Stimulated activated naive B cell treated with anti-CD40 and anti-IgM and Interleukin-4, amounts not matched to agents 10 μg/mL and 1 μg/mL and 100 μg/mL, for 72 hours (primary cell): ENCODE measurements around the gene DCAKD.

Experiments used
- ATAC-seq, 2 donors: fragments of 150-1000 bp; cut with Tn5 transposase; replicated peaks; 2 replicates each; pipeline ENCODE4 v1.10.0; 2021; ENCODE audit warnings: moderate library complexity in 1 of 2
- DNase-seq: peaks from one replicate; pipeline ENCODE4 v3.0.0; 2021
- H3K27ac Mint-ChIP-seq: one replicate; pipeline ENCODE4 v1.8.0; 2022; ENCODE audit warnings: mild to moderate bottlenecking, mixed read lengths
- H3K27me3 Mint-ChIP-seq, 2 donors: one replicate each; pipeline ENCODE4 v1.8.0; 2022; ENCODE audit warnings: mixed read lengths in 2 of 2
- H3K36me3 Mint-ChIP-seq, 2 donors: one replicate each; pipeline ENCODE4 v1.8.0; 2022; ENCODE audit warnings: mixed read lengths in 2 of 2, mild to moderate bottlenecking in 1 of 2
- H3K4me1 Mint-ChIP-seq, 2 donors: one replicate each; pipeline ENCODE4 v1.8.0; 2022; ENCODE audit warnings: mixed read lengths in 2 of 2, mild to moderate bottlenecking in 1 of 2
- H3K4me3 Mint-ChIP-seq, 2 donors: one replicate each; pipeline ENCODE4 v1.8.0; 2022; ENCODE audit warnings: mild to moderate bottlenecking in 2 of 2, mixed read lengths in 2 of 2, moderate library complexity in 1 of 2
- H3K9me3 Mint-ChIP-seq, 2 donors: one replicate each; pipeline ENCODE4 v1.8.0; 2022; ENCODE audit warnings: mixed read lengths in 2 of 2, mild to moderate bottlenecking in 1 of 2

The DCAKD gene

GRCh38 chr17:44990994-44991393 lies 60.4 kb downstream of the DCAKD start:
- Mint-ChIP-seq H3K27ac (no peak overlapping the region), H3K9me3 (no peaks in the 10 kb centered on the region), H3K4me1 (peaks cover 2 to 18% of the 10 kb centered on the region in 2 donors), H3K36me3 (no peaks in the 10 kb centered on the region), H3K4me3 (no peak overlapping the region), H3K27me3 (peaks cover 78 to 80% of the 10 kb centered on the region in 2 donors)
- ATAC-seq = no peak
- DNase-seq = no peak

- no peak overlapping the region for H3K4me3 Mint-ChIP-seq
- ATAC-seq = no peak
- H3K27me3 Mint-ChIP-seq = peaks cover 69 to 73% of the 10 kb centered on the region in 2 donors
- no peaks in the 10 kb centered on the region for H3K36me3 Mint-ChIP-seq
- H3K9me3 Mint-ChIP-seq = peaks cover 0 to 4% of the 10 kb centered on the region in 2 donors
- DNase-seq = no peak
- H3K27ac Mint-ChIP-seq = no peak overlapping the region
- peaks cover 2 to 18% of the 10 kb centered on the region in 2 donors for H3K4me1 Mint-ChIP-seq
Measured at GRCh38 chr17:44989552-44990138, 61.8 kb downstream of the DCAKD start.

GRCh38 chr17:44988044-44988942 lies 63.1 kb downstream of the DCAKD start:
- Mint-ChIP-seq H3K27me3 (peaks cover 55 to 60% of the 10 kb centered on the region in 2 donors), H3K4me3 (no peak overlapping the region), H3K4me1 (peaks cover 2 to 18% of the 10 kb centered on the region in 2 donors), H3K27ac (no peak overlapping the region), H3K9me3 (peaks cover 0 to 4% of the 10 kb centered on the region in 2 donors), H3K36me3 (no peaks in the 10 kb centered on the region)
- no peak for ATAC-seq
- DNase-seq = no peak

- Mint-ChIP-seq H3K9me3 (peaks cover 0 to 4% of the 10 kb centered on the region in 2 donors), H3K27ac (no peak overlapping the region)
Measured at GRCh38 chr17:44983563-44983962, 67.9 kb downstream of the DCAKD start.

GRCh38 chr17:44982113-44982702 lies 69.2 kb downstream of the DCAKD start:
- no peak for ATAC-seq
- peaks cover 0 to 4% of the 10 kb centered on the region in 2 donors for H3K9me3 Mint-ChIP-seq
- H3K36me3 Mint-ChIP-seq = no peaks in the 10 kb centered on the region
- H3K4me1 Mint-ChIP-seq = peaks cover 0 to 3% of the 10 kb centered on the region in 2 donors
- no peak for DNase-seq
- H3K4me3 Mint-ChIP-seq = no peak overlapping the region
- peaks cover 26 to 56% of the 10 kb centered on the region in 2 donors for H3K27me3 Mint-ChIP-seq
- H3K27ac Mint-ChIP-seq = no peak overlapping the region

More at GRCh38 chr17:44983563-44983962, 67.9 kb downstream of the DCAKD start:
- H3K4me1 Mint-ChIP-seq = peaks cover 2 to 16% of the 10 kb centered on the region in 2 donors
- ATAC-seq = no peak
- H3K27me3 Mint-ChIP-seq = peaks cover 30 to 56% of the 10 kb centered on the region in 2 donors
- H3K36me3 Mint-ChIP-seq = no peaks in the 10 kb centered on the region
- no peak overlapping the region for H3K4me3 Mint-ChIP-seq
- no peak for DNase-seq

- Mint-ChIP-seq H3K27me3 (peaks cover 30 to 60% of the 10 kb centered on the region in 2 donors), H3K9me3 (peaks cover 0 to 4% of the 10 kb centered on the region in 2 donors), H3K36me3 (no peaks in the 10 kb centered on the region), H3K27ac (no peak overlapping the region), H3K4me3 (no peak overlapping the region), H3K4me1 (no peaks in the 10 kb centered on the region)
- ATAC-seq (no peak), DNase-seq (no peak)
Measured at GRCh38 chr17:44981221-44981968, 70.0 kb downstream of the DCAKD start.

- Mint-ChIP-seq H3K9me3 (no peaks in the 10 kb centered on the region), H3K4me3 (no peak overlapping the region), H3K4me1 (no peaks in the 10 kb centered on the region), H3K27me3 (peaks cover 30 to 76% of the 10 kb centered on the region in 2 donors), H3K27ac (no peak overlapping the region), H3K36me3 (no peaks in the 10 kb centered on the region)
- ATAC-seq (no peak), DNase-seq (no peak)
Measured at GRCh38 chr17:44979426-44979995, 71.9 kb downstream of the DCAKD start.

GRCh38 chr17:44978807-44979206 lies 72.6 kb downstream of the DCAKD start:
- Mint-ChIP-seq H3K4me3 (no peak overlapping the region), H3K4me1 (no peaks in the 10 kb centered on the region), H3K27me3 (peaks cover 34 to 81% of the 10 kb centered on the region in 2 donors), H3K36me3 (no peaks in the 10 kb centered on the region), H3K27ac (no peak overlapping the region), H3K9me3 (no peaks in the 10 kb centered on the region)
- ATAC-seq = no peak
- no peak for DNase-seq

GRCh38 chr17:44977814-44978550 lies 73.5 kb downstream of the DCAKD start:
- Mint-ChIP-seq H3K9me3 (no peaks in the 10 kb centered on the region), H3K27ac (no peak overlapping the region), H3K27me3 (peaks cover 37 to 84% of the 10 kb centered on the region in 2 donors), H3K36me3 (no peaks in the 10 kb centered on the region), H3K4me1 (no peaks in the 10 kb centered on the region), H3K4me3 (no peak overlapping the region)
- DNase-seq (no peak), ATAC-seq (no peak)

GRCh38 chr17:44977065-44977464 lies 74.4 kb downstream of the DCAKD start:
- DNase-seq = no peak
- Mint-ChIP-seq H3K27me3 (peaks cover 37 to 79% of the 10 kb centered on the region in 2 donors), H3K4me3 (no peak overlapping the region), H3K27ac (no peak overlapping the region), H3K36me3 (no peaks in the 10 kb centered on the region), H3K4me1 (peaks cover 3% of the 10 kb centered on the region in 2 donors), H3K9me3 (no peaks in the 10 kb centered on the region)
- ATAC-seq = no peak

GRCh38 chr17:44976206-44976605 lies 75.2 kb downstream of the DCAKD start:
- H3K4me1 Mint-ChIP-seq = peaks cover 7% of the 10 kb centered on the region in 2 donors
- H3K27me3 Mint-ChIP-seq = peaks cover 37 to 70% of the 10 kb centered on the region in 2 donors
- H3K4me3 Mint-ChIP-seq = no peak overlapping the region
- H3K9me3 Mint-ChIP-seq = no peaks in the 10 kb centered on the region
- ATAC-seq (no peak), DNase-seq (no peak)
- H3K27ac Mint-ChIP-seq = no peak overlapping the region
- H3K36me3 Mint-ChIP-seq = no peaks in the 10 kb centered on the region
